ENCODE measurements around the gene GAA.

The GAA gene

GRCh38 chr17:80101011-80101945 lies at the start of gene GAA:
TSS of gene GAA (plus strand) at chr17:80101581. CDS start at chr17:80104587, 3,006 bp downstream.
- peak; percentile 90 for DNase-seq

GRCh38 chr17:80051681-80052080 lies 49.7 kb upstream of the GAA start:
- DNase-seq, result no peak

GRCh38 chr17:80053102-80053501 lies 48.3 kb upstream of the GAA start:
- DNase-seq, result no peak

GRCh38 chr17:80055597-80055996 lies 45.8 kb upstream of the GAA start:
- DNase-seq, result no peak

GRCh38 chr17:80058311-80058955 lies 42.9 kb upstream of the GAA start:
- DNase-seq, result no peak

- DNase-seq, result no peak
Observed at GRCh38 chr17:80060644-80061043, 40.7 kb upstream of the GAA start.

- DNase-seq, result no peak
Observed at GRCh38 chr17:80061421-80061820, 40.0 kb upstream of the GAA start.

GRCh38 chr17:80063830-80064585 lies 37.4 kb upstream of the GAA start:
- DNase-seq, result no peak

GRCh38 chr17:80064696-80065095 lies 36.7 kb upstream of the GAA start:
- no peak for DNase-seq

- DNase-seq, result no peak
Observed at GRCh38 chr17:80065478-80066170, 35.8 kb upstream of the GAA start.

GRCh38 chr17:80067393-80067986 lies 33.9 kb upstream of the GAA start:
- no peak for DNase-seq

- no peak for DNase-seq
Observed at GRCh38 chr17:80068301-80069222, 32.8 kb upstream of the GAA start.

- no peak for DNase-seq
Observed at GRCh38 chr17:80070375-80071115, 30.8 kb upstream of the GAA start.

GRCh38 chr17:80071116-80071841 lies 30.1 kb upstream of the GAA start:
- DNase-seq, result peak; percentile 57

- no peak for DNase-seq
Observed at GRCh38 chr17:80072410-80072809, 29.0 kb upstream of the GAA start.

GRCh38 chr17:80080081-80080480 lies 21.3 kb upstream of the GAA start:
- no peak for DNase-seq

GRCh38 chr17:80081596-80081995 lies 19.8 kb upstream of the GAA start:
- DNase-seq, result no peak

- DNase-seq, result peak; percentile 76
Observed at GRCh38 chr17:80082403-80083135, 18.8 kb upstream of the GAA start.

- DNase-seq, result no peak
Observed at GRCh38 chr17:80083136-80083661, 18.2 kb upstream of the GAA start.

Measured in right hindlimb (tissue), 1 donor.